Anterior cingulate cortex (tissue), 58 donors: ENCODE data around the gene ZIM2.

ENCODE experiments used
- DNase-seq, 58 donors: peaks; one replicate each; lab custom pipeline; 2025; lab: John Stamatoyannopoulos, UW

Gene ZIM2

DNA sequence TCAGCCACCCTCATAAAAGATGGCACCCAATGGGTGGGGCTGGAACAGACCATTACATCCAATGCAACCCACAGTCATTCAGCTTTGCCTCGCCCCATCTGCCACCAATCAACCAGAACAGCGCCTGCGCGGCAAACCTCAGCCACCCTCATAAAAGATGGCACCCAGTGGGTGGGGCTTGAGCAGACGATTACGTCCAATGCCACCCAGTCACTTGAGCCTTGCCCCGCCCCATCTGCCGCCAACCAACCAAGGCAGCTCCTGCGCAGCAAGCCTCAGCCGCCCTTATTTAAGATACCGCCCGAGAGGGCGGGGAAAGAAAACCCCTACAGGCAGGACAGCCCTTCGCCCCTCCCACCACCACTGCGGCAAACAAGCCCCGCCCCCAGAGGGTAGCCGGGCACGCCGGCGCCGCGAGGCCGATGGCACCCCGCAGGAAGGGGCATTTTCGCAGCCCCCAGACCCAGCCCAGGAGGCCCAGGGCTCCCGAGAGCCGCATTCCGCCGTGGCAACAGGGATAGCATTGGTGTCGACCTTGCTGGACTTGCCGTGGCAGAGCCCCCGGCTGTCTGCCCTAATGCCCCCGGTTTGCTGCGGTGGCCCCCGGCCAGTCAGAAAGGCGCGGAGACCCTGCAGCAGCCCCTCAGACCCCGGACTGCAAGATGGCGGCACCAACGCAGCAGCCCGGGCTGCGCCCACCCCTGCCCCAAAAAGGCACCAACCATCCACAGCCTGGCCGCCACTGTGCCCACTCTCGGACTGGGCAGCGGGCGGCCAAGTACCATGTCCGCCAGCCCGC is 675 bp downstream of the ZIM2 start:
- peak in 57 of 58 donors; percentile 65 to 100 (median 99) for DNase-seq

- peak; percentile 63 to 100 (median 99) for DNase-seq
Observed at GRCh38 chr19:56838909-56839651, 1.4 kb downstream of the ZIM2 start.

DNA sequence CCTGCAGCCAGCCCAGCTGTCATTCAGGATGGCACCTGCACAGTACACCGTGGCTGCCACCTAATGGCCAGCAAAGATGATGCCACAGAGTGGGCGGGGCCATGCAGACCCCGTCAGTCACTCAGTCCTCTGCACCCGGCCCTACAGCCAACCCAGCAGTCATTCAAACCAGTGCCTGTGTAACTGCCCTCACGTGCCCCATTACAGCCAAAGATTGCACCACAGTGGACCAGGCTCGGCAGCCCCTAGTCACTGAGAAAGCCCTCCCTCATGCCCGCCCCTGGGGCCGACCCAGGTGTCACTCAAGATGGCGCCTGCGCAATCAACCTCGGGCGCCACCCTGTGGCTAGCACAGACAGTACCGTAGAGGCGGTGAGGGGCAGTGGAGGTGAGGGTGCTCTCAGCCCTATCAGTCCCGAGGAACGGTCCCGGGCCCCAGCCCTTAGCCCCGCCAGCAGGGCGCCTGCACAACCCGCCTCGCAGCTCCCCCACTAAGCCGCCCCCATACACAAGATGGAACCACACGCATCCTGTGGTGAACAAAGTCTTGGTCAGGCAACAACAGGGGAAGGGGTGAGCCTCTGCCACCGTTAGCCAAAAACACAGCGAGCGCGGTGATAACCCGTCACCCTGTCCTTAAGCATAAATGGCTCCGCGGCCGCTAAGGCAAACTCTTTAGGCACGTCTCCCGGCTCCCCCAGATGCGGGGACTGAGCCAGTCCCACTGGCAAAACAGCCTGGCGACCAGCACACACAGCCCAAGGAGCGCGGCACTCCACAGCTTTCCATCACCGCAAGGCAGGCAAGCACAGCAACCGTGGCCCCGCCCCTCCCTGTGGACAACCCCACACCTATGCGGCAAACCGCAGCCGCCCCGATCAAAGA is 2.3 kb downstream of the ZIM2 start:
- peak; percentile 36 to 93 (median 82) for DNase-seq

GRCh38 chr19:56837492-56838023 is 3.0 kb downstream of the ZIM2 start:
- peak; percentile 49 to 93 (median 82) for DNase-seq

GRCh38 chr19:56837004-56837403 is 3.5 kb downstream of the ZIM2 start:
- DNase-seq: peak in 7 of 58 donors; percentile 5 to 40 (median 12)

DNA sequence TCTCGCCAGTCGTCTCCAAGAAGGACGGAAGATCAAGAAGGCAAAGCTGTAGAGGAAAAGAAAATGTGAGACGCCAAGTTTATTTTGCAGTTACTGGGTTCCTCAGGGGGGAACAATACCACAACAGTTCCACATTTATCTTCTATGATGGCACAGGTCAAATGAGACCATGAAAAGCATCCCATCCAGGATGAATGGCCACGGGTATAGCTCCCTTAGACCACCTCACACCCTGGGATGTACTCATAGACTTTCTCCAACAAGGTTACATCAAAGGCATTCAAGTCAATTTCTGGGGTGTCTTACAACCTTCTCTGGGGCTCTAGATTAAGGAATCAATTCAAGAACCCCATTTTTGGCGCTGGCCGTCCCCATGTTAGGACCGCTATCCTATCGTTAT is 4.5 kb downstream of the ZIM2 start:
- no peak for DNase-seq

GRCh38 chr19:56835401-56835800 is 5.1 kb downstream of the ZIM2 start:
- no peak for DNase-seq

- DNase-seq: no peak
Observed at GRCh38 chr19:56834564-56835375, 5.8 kb downstream of the ZIM2 start.

GRCh38 chr19:56832352-56832928 is 8.1 kb downstream of the ZIM2 start:
- no peak for DNase-seq

- DNase-seq: no peak
Observed at GRCh38 chr19:56831255-56831654, 9.3 kb downstream of the ZIM2 start.

DNA sequence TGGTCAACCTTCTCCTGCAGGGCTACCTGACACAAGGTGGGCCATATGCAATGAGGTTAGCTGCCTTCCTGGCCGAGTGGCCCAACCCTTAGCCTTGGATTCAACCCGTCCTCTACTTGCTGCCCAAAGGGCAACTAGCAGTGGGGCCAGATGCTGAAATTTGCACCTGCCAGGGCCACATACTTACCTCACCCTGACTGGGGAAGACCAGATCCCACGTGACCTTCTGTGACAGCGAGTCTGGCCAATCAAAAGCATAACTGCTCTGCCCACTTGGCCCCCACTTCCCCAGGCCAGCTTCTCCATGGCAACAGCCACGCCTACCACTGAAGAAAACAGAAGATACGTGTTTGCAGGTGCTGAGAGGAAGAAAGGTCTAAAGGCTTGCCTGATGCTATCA is 10.9 kb downstream of the ZIM2 start:
- DNase-seq: no peak

DNA sequence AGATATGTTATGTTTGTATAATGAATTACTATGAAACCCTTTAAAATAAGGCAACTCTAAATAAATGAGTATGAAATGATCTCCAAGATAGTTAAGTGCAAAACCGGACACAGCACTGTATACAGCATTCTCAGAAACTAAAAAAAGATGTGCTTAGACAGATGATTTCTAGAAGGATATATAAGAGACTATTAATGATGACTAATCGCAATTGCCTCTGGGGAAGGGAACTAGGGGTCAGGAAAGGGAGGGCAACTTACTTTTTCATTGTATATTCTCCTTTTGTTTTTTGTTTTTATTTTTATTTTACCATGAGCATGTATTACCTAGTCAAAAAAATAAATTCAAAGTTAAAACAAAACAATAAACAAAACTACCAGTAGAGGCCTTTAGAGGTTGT is 12.8 kb downstream of the ZIM2 start:
- no peak for DNase-seq

DNA sequence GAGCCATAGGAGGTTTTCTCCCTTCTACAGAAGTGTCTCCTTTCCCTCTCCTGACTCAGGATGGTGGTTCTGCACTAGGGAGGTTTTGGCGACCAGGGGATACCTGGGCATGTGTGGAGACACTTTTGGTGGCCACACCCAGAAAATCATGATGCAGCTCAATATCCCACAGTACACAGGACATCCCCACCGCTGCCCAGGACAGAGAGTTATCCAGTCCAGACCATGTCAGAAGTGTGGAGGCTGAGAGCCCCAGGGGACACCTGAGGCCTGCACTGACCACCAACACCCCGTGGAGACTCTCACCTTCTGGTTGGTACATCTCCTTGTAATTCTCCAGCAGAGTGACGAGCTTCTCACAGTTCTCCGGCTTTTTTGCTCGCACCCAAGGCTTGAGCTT is 16.6 kb downstream of the ZIM2 start:
- no peak for DNase-seq

DNA sequence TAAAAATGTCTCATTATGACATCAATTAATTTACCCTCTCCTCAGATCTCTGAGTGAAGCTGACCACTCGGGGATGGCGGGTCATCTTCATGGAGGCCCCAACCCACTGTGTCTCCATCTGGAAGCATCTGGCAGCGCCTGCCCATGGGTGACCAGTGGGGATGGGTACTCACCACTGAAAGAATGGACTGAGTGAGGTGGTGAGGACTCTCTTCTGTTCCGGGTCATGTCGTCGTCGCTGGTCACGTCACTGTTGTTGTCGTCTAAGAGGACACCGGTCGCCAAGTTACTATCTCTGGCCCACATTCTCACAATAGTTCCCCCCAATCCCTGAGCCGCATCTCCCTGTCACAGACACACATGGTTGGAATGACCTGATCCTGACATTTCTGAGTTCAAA is 17.1 kb downstream of the ZIM2 start:
- no peak for DNase-seq

DNA sequence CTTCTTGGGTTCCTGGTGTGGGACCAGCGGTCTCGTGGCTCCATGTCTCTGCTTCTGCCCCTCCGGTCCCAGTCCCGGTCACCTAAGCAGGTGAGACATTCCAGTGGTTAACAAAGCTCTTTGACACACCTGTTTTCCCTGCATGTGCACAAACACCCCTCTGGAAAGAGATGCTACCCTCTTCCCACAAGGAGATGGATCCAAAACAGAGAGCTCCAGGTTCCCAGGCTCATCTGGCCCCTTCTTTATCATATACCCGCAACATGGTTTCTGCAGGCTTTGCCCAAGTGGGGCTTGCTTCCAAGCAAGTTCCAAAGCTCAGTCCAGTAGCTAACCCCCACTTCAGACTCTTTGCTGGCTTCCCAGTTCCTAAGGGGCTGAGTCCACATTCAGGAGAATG is 17.8 kb downstream of the ZIM2 start:
- DNase-seq: no peak

DNA sequence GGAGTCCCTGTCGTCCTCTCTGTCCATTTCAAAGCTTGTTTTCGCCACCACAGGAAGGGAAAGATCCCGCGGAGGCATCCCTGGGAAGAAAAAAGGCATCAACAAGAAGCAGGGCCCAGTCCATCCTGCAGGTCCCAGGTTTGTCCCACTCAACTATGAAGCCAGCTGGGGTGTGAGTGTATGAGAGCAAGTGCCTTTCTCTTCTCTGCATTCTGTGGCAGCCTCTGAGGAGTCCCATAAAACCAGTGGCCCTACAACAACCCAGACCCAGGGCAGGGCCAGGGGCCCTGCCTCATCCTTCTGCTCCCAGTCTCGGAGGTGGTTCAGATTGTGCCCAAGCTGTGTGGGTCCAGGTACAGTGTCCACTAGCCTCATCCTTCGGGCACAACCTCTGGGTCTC is 18.9 kb downstream of the ZIM2 start:
- DNase-seq: no peak

GRCh38 chr19:56821209-56821608 is 19.3 kb downstream of the ZIM2 start:
- DNase-seq: no peak

DNA sequence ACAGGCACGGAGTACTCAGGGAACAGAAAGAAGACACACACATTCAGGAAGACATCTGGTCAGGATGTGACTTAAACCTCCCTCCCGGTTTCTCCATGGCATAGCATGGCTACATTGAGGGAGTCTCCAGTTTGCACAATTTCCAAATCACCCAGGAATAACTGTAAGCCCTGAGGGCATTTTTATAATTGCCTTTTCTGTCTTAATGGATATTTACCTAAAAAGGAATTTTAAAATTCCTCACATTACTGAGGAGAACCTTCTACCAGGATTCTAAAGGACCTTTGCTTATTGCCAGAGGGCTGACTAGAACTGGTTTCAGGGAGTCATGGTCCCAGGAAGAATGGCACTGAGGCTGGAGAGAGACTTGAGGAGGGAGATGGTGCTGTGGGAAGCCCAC is 21.4 kb downstream of the ZIM2 start:
- no peak for DNase-seq

GRCh38 chr19:56814656-56815055 is 25.9 kb downstream of the ZIM2 start:
- no peak for DNase-seq
